ENCODE data around the gene MORN2. TPM values are rescaled to one million over a fixed set of nuclear protein-coding genes. Genes with fewer than 3 reads are reported as not detected.

MORN2 gene
- polyA plus RNA-seq, 1 donor from 2014 or later = 116 TPM

- H3F3A ChIP-seq (ENCODE audit: insufficient read depth, low read length, poor library complexity, severe bottlenecking) = no peaks in the 10 kb centered on the region
- no peak overlapping the region for H3K4me3 ChIP-seq (ENCODE audit: low read length)
- H4K20me1 ChIP-seq (ENCODE audit: insufficient read depth) = no peaks in the 10 kb centered on the region
- no peak overlapping the region for H3K9ac ChIP-seq (ENCODE audit: low read length)
- TF ChIP-seq REST (IDR thresholded peaks at IDR 0.05; ENCODE audit: borderline replicate concordance) = no peak
- no peak for TF ChIP-seq EZH2 (IDR thresholded peaks at IDR 0.05; ENCODE audit: borderline replicate concordance, insufficient read depth, low read length, poor library complexity, severe bottlenecking)
- no peak for TF ChIP-seq RAD21 (conservative IDR thresholded peaks at IDR 0.05)
- TF ChIP-seq SMC3 (conservative IDR thresholded peaks at IDR 0.05; ENCODE audit: poor library complexity) = no peak
- TF ChIP-seq POLR2AphosphoS5 (IDR thresholded peaks at IDR 0.05) = no peak
- no peak for TF ChIP-seq EP300 (conservative IDR thresholded peaks at IDR 0.05; ENCODE audit: poor library complexity, severe bottlenecking)
- TF ChIP-seq MXI1 (conservative IDR thresholded peaks at IDR 0.05; ENCODE audit: poor library complexity, severe bottlenecking) = no peak
- no peak for TF ChIP-seq TAF1 (IDR thresholded peaks at IDR 0.05; ENCODE audit: low read depth)
- no peak for TF ChIP-seq CTCF (IDR thresholded peaks at IDR 0.05; ENCODE audit: poor library complexity, severe bottlenecking)
- H3K36me3 ChIP-seq (ENCODE audit: insufficient read depth, low read length) = no peaks in the 10 kb centered on the region
- no peaks in the 10 kb centered on the region for H3K27me3 ChIP-seq (ENCODE audit: insufficient read depth, low read depth, low read length)
- H2AFZ ChIP-seq (ENCODE audit: low read depth, low read length) = no peak overlapping the region
- no peaks in the 10 kb centered on the region for H3K9me2 ChIP-seq (ENCODE audit: insufficient read depth, low read length)
- no peak overlapping the region for H3K27ac ChIP-seq (ENCODE audit: low read length)
- H3K4me2 ChIP-seq (ENCODE audit: low read length) = no peak overlapping the region
- H3K79me2 ChIP-seq (replicated peaks; ENCODE audit: insufficient read depth, low read length) = no peaks in the 10 kb centered on the region
- H3K9me3 ChIP-seq (ENCODE audit: low read length) = no peaks in the 10 kb centered on the region
These were observed 46.6 kb downstream of the MORN2 start for GRCh38 chr2:38922389-38922788.

GRCh38 chr2:38922902-38923301 is 47.1 kb downstream of the MORN2 start:
- Histone ChIP-seq H3K9me3 (ENCODE audit: low read length) (no peaks in the 10 kb centered on the region), H3K27ac (ENCODE audit: low read length) (no peak overlapping the region), H3K9ac (ENCODE audit: low read length) (no peak overlapping the region), H3K36me3 (ENCODE audit: insufficient read depth, low read length) (no peaks in the 10 kb centered on the region), H3K9me2 (ENCODE audit: insufficient read depth, low read length) (no peaks in the 10 kb centered on the region), H3K79me2 (replicated peaks; ENCODE audit: insufficient read depth, low read length) (no peaks in the 10 kb centered on the region), H3F3A (ENCODE audit: insufficient read depth, low read length, poor library complexity, severe bottlenecking) (no peaks in the 10 kb centered on the region), H2AFZ (ENCODE audit: low read depth, low read length) (no peak overlapping the region), H3K27me3 (ENCODE audit: insufficient read depth, low read depth, low read length) (no peaks in the 10 kb centered on the region), H4K20me1 (ENCODE audit: insufficient read depth) (no peaks in the 10 kb centered on the region), H3K4me2 (ENCODE audit: low read length) (no peak overlapping the region), H3K4me3 (ENCODE audit: low read length) (no peak overlapping the region)
- TF ChIP-seq REST (IDR thresholded peaks at IDR 0.05; ENCODE audit: borderline replicate concordance) = no peak
- TF ChIP-seq EZH2 (IDR thresholded peaks at IDR 0.05; ENCODE audit: borderline replicate concordance, insufficient read depth, low read length, poor library complexity, severe bottlenecking) = no peak
